Right lobe of liver (tissue), 4 donors: ENCODE results near the gene DYRK1A.

Experiments
- POLR2A ChIP-seq: fragments of 450-650 bp; IDR thresholded peaks from one replicate; pipeline ENCODE4 v1.6.1; 2017; ENCODE audit warnings: antibody characterized with exemption, mild to moderate bottlenecking
- TF ChIP-seq, protein P1 (sequence below), 4 donors: fragments of 200-600 bp in 3 of 4; fragments of 450-650 bp in 1 of 4; IDR thresholded peaks; one replicate each; pipeline versions ENCODE4 v1.5.1 to v1.8.0; 2016 to 2022; ENCODE audit warnings: antibody characterized with exemption in 4 of 4, mild to moderate bottlenecking in 2 of 4
- donor health status: DM: no; HTN: no; CAD: no.
- donor health status: DM: no; HTN: no; CAD: no.
- donor health status: DM: no; HTN: yes; CAD: no.

DNA sequence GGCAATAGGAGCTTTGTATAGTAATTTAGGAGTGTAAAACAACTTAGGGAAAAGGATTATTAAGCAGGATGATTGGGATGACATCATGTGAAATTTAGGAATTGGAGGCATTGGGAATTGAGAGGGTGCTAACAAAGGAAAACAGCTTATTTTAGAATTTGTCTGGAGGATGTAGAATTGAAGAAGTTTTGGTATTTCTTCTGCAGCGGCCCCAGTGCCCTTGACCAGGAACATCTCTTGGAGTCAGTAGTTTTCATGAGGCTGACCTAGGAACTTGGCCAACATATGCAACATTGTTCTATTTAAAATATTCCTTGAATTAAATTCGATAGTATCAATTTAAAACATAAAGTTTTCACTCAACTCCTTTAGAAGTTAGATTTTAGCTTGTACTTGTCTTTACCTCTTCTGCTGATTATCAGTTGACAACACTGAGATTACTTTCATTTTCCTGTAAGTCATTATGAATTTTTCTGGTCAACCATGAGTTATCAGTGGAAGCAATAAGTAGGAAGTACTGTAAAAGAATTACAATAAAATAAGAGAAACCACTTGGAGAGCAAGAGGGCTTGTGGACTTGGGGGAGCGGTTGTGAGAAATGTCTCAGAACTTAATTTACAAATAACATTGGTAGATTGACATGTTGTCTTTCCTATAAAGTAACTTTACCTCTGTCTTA, 52.8 kb downstream of the DYRK1A start:
- TF ChIP-seq, protein P1, sequence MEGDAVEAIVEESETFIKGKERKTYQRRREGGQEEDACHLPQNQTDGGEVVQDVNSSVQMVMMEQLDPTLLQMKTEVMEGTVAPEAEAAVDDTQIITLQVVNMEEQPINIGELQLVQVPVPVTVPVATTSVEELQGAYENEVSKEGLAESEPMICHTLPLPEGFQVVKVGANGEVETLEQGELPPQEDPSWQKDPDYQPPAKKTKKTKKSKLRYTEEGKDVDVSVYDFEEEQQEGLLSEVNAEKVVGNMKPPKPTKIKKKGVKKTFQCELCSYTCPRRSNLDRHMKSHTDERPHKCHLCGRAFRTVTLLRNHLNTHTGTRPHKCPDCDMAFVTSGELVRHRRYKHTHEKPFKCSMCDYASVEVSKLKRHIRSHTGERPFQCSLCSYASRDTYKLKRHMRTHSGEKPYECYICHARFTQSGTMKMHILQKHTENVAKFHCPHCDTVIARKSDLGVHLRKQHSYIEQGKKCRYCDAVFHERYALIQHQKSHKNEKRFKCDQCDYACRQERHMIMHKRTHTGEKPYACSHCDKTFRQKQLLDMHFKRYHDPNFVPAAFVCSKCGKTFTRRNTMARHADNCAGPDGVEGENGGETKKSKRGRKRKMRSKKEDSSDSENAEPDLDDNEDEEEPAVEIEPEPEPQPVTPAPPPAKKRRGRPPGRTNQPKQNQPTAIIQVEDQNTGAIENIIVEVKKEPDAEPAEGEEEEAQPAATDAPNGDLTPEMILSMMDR (IDR thresholded peaks at IDR 0.05), result no peak
- no peak for TF ChIP-seq POLR2A
